Uterus (tissue), 2 donors: ENCODE data around the gene DNAAF9.

Experiments
- POLR2A ChIP-seq, 2 donors: fragments of 450-650 bp; IDR thresholded peaks; one replicate each; pipeline ENCODE4 v1.6.1; 2016; ENCODE audit warnings: antibody characterized with exemption in 2 of 2, mild to moderate bottlenecking in 1 of 2, moderate library complexity in 1 of 2
- TF ChIP-seq, protein P1 (sequence below), 4 experiments: fragments of 200-600 bp in 2 of 4; fragments of 450-650 bp in 2 of 4; sonication (generic) in 2 of 4; IDR thresholded peaks; one replicate each; pipeline ENCODE4 v1.5.1; 2016 to 2019; ENCODE audit warnings: antibody characterized with exemption in 4 of 4, mild to moderate bottlenecking in 2 of 4, moderate library complexity in 1 of 4

- TF ChIP-seq POLR2A (IDR thresholded peaks at IDR 0.05), result no peak
- TF ChIP-seq, protein P1, sequence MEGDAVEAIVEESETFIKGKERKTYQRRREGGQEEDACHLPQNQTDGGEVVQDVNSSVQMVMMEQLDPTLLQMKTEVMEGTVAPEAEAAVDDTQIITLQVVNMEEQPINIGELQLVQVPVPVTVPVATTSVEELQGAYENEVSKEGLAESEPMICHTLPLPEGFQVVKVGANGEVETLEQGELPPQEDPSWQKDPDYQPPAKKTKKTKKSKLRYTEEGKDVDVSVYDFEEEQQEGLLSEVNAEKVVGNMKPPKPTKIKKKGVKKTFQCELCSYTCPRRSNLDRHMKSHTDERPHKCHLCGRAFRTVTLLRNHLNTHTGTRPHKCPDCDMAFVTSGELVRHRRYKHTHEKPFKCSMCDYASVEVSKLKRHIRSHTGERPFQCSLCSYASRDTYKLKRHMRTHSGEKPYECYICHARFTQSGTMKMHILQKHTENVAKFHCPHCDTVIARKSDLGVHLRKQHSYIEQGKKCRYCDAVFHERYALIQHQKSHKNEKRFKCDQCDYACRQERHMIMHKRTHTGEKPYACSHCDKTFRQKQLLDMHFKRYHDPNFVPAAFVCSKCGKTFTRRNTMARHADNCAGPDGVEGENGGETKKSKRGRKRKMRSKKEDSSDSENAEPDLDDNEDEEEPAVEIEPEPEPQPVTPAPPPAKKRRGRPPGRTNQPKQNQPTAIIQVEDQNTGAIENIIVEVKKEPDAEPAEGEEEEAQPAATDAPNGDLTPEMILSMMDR (IDR thresholded peaks at IDR 0.05), result no peak
Observed at GRCh38 chr20:3378138-3378537, 29.3 kb downstream of the DNAAF9 start.
